Measurements from ENCODE around the gene FBXO38.

The FBXO38 gene

DNA sequence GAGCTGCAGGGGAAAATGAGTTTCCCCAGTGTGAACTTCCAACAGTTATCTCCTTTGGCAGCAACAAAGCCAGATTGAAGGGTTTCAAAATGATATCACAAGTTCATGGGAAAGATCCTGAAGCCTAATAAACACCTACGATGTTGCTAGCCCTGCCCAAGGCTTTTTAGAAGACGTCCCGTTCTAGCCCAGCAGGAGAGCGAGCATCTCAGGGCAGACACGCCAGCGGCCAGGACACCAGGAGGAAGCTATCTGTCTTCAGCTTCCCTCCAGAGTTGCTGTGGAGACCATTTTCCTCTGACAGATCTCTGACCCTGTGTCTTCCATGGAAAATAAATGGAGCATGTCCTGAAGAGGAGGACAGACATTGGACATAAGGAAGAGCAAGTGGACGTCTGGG is 98.4 kb downstream of the FBXO38 start:
- no peak for DNase-seq

DNA sequence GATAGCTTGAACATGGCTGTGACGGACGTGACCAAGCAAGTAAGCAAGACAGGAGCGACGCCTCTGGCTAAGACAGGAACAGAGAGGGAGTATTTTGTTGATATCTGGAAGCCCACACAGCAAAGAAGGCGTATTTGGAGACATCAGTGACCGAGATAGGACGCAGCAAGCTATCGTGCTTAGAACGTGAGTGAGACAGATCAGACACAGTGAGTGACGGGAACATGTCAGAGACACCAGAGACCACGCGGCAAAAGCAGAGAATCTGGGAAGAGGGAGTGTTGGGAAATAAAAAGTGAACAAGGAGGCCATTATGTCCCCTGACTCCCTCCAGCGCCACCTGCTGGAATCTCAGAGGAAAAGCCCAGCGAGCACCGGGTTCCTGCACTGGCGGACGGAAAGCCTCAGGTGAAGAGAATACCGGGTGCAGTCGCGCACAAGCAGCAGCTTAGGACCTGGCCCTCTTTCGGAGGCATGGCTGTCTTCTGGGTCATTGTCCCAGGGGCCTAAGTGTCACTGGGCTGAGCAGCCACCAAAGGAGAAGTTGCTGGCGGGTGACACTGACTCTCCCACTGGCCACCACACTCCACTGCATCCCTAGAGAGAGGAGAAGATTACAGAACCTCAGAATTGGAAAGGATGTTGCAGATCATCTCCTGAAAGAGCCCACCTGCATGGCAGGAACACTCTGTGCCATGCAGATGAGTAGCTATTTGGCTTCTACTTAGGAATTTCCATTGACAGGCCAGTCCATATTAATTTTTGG is 99.1 kb downstream of the FBXO38 start:
- DNase-seq: no peak

DNA sequence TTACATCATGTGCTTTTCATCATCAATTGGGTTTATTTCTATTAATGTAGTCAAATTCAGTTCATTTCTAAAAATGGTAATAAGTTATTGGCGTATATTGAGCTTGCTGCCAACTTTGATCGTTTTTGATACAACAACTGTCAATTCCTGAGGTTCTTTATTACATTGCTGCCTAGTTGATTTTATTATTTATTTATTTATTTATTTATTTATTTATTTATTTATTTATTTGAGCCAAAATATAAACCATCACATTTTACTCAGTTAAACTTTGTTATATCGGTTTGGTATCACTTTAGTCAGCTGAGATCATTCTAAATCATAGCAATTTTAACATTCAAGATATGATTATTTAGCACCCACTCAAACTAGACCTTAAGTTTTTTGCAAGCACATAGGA is 100.0 kb downstream of the FBXO38 start:
- no peak for DNase-seq

DNA sequence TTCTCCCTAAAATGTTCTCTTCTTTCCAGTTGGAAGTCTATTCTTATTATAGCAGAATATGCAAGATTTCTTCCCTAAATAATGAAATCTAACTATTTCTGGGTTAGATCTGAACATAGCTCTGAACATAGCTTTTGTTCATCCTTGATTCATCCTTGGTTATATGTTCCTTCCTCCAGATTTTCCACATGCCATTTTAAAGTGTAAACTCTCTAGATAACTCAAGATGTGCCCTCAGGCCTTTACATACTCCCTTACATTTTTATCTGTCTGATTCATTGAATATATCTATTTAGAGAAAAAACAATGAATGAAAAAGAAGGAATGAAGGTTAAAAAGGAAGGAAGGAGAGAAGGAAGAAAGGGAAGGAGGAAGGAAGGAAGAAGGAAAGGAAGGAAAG is 100.9 kb downstream of the FBXO38 start:
- no peak for DNase-seq

GRCh38 chr5:148486456-148486855 is 102.7 kb downstream of the FBXO38 start:
- no peak for DNase-seq

- DNase-seq: no peak
Observed at GRCh38 chr5:148488757-148489156, 105.0 kb downstream of the FBXO38 start.

DNA sequence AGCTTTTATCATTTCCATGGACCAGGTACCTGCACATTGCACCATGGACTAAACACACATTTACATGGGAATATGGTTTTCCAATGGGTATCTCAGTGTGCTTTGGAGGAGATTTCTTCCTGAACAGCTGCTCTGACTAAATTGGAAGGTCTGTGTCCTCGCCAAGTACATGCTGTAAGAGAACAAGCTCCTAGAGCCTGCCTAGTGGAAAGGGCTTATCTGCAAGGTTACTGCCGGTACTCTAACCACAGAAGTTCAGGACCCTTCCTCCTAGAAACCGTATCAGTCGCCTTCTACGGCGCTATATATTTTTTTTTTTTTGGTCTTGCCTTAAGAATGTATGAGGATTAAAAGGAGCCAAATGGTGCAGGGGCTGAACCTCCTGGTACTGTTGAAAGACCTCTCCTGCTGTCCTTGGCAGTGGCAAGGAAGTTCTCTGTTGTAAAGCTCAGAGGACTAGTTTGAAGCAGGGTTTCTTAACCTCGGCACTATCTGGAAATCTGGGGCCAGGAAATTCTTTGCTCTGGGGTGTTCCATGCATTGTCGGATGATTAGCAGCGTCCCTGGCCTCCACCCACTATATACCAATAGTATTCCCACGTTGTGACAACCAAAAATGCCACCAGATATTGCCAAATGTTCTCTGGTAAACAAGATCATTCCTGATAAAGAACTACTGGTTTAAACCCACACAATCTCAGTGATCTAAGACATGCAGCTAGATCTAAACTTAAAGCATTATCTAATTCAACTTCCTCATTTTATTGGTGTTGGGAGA is 107.4 kb downstream of the FBXO38 start:
- no peak for DNase-seq

GRCh38 chr5:148491793-148492184 is 108.0 kb downstream of the FBXO38 start:
- no peak for DNase-seq

- no peak for DNase-seq
Observed at GRCh38 chr5:148492351-148492750, 108.6 kb downstream of the FBXO38 start.

Measured in DMS 273 treated with DMSO at 0.1 percent for 48 hours (cell line).